A549 (cell line): ENCODE measurements around the gene IQCF2. TPM values are rescaled to one million over a fixed set of nuclear protein-coding genes. Genes with fewer than 3 reads are reported as not detected.
"Not testable (repeated sequence)": the region's sequence is repeated elsewhere in the genome, so short reads cannot be mapped to it uniquely, and the experiment has no call there.

Experiments used
- ATAC-seq, 2 experiments: fragments of 200-7000 bp in 1 of 2; fragments of >200 bp in 1 of 2; cut with Nextera tagmentation in 1 of 2; cut with Tn5 transposase in 1 of 2; 3 replicates each; pipeline versions ENCODE4 v1.8.0 to v1.9.1; 2018 to 2020; ENCODE audit warnings: mild to moderate bottlenecking in 1 of 2, moderate library complexity in 1 of 2
- CTCF ChIA-PET: fragments of 300-600 bp; sonication (Branson Sonifier 250); formaldehyde crosslinking; extraction: SDS; loops from one replicate; lab custom pipeline; 2021; ENCODE audit warnings: antibody characterized with exemption, inconsistent platforms; lab: Yijun Ruan, JAX
- POLR2A ChIA-PET: fragments of 350-600 bp; formaldehyde crosslinking; extraction: SDS; loops from one replicate; lab custom pipeline; 2021; ENCODE audit warnings: antibody characterized with exemption, inconsistent platforms; lab: Yijun Ruan, JAX
- DNase-seq, 2 experiments: peaks; one replicate each; pipeline versions ENCODE4 v3.0.0 to v3.0.0-alpha.2; 2011 to 2016; ENCODE audit warnings: low read depth in 1 of 2, low spot score in 1 of 2
- FAIRE-seq: peaks from 2 replicates; lab custom pipeline; 2011; peaks lifted over from hg19 to GRCh38; lab: Jason Lieb, UNC
- H3K27ac ChIP-seq, 2 experiments: fragments of >200 bp; sonication (Bioruptor Twin); formaldehyde crosslinking; 3 replicates each; pipeline ENCODE4 v1.5.1; 2016 to 2017
- H3K4me1 ChIP-seq: fragments of >200 bp; sonication (Bioruptor Twin); formaldehyde crosslinking; 3 replicates; pipeline ENCODE4 v1.6.1; 2016
- H3K4me2 ChIP-seq: fragments of >200 bp; sonication (Bioruptor Twin); formaldehyde crosslinking; 3 replicates; pipeline ENCODE4 v1.6.1; 2016
- H3K4me3 ChIP-seq: fragments of >200 bp; sonication (Bioruptor Twin); formaldehyde crosslinking; 3 replicates; pipeline ENCODE4 v1.5.1; 2016
- H3K9me3 ChIP-seq: fragments of >200 bp; sonication (Bioruptor Twin); formaldehyde crosslinking; 3 replicates; pipeline ENCODE4 v1.6.1; 2016
- BHLHE40 ChIP-seq: IDR thresholded peaks from 2 replicates; pipeline ENCODE4 v1.6.1; 2012; ENCODE audit warnings: low read depth, low read length, inconsistent platforms
- CBX8 ChIP-seq: fragments of 200-600 bp; sonication (generic); IDR thresholded peaks from 2 replicates; pipeline ENCODE4 v1.6.1; 2016
- CHD2 ChIP-seq: fragments of 150-350 bp; IDR thresholded peaks from 2 replicates; pipeline ENCODE4 v1.6.1; 2014; ENCODE audit warnings: low read length; ENCODE audit not compliant: partially characterized antibody
- EHMT2 ChIP-seq: fragments of 200-600 bp; sonication (generic); IDR thresholded peaks from 2 replicates; pipeline ENCODE4 v1.6.1; 2016; ENCODE audit warnings: antibody characterized with exemption, low read depth, mild to moderate bottlenecking, moderate library complexity
- FOXS1 ChIP-seq: fragments of 250-450 bp; sonication (Bioruptor Pico); IDR thresholded peaks from 2 replicates; pipeline ENCODE4 v1.5.0; 2020; ENCODE audit warnings: mild to moderate bottlenecking, moderate library complexity
- HDAC2 ChIP-seq: fragments of 200-600 bp; sonication (generic); IDR thresholded peaks from 2 replicates; pipeline ENCODE4 v1.6.1; 2016
- JUN ChIP-seq, 2 experiments: fragments of >200 bp; sonication (Bioruptor Twin); formaldehyde crosslinking; IDR thresholded peaks; 2 replicates in 1 of 2; 3 replicates in 1 of 2; pipeline ENCODE4 v1.6.1; 2016 to 2017
- MAFK ChIP-seq: fragments of 450-650 bp; IDR thresholded peaks from 2 replicates; pipeline ENCODE4 v1.6.1; 2014; ENCODE audit not compliant: partially characterized antibody
- MYC ChIP-seq: IDR thresholded peaks from 2 replicates; pipeline ENCODE4 v1.6.1; 2012; ENCODE audit warnings: mild to moderate bottlenecking, inconsistent platforms, low read length, improper control_type of control experiment, borderline replicate concordance
- NPAS2 ChIP-seq: fragments of 250-450 bp; sonication (Bioruptor Pico); IDR thresholded peaks from 2 replicates; pipeline ENCODE4 v1.8.0; 2022; ENCODE audit warnings: mild to moderate bottlenecking, moderate library complexity, borderline replicate concordance
- NR3C1 ChIP-seq: fragments of >200 bp; sonication (Bioruptor Twin); formaldehyde crosslinking; IDR thresholded peaks from 3 replicates; pipeline ENCODE4 v1.6.1; 2017
- PHF8 ChIP-seq: fragments of 200-600 bp; sonication (generic); IDR thresholded peaks from 2 replicates; pipeline ENCODE4 v1.6.1; 2016; ENCODE audit warnings: low read depth, mild to moderate bottlenecking, antibody characterized with exemption, moderate library complexity, borderline replicate concordance
- RARB ChIP-seq: fragments of 250-450 bp; sonication (Bioruptor Pico); IDR thresholded peaks from 2 replicates; pipeline ENCODE4 v1.8.0; 2021; ENCODE audit warnings: mild to moderate bottlenecking, moderate library complexity
- RCOR1 ChIP-seq: fragments of 150-350 bp; IDR thresholded peaks from 2 replicates; pipeline ENCODE4 v1.6.1; 2014; ENCODE audit warnings: antibody characterized with exemption, low read length, low read depth
- RNF2 ChIP-seq: fragments of 200-600 bp; sonication (generic); IDR thresholded peaks from 2 replicates; pipeline ENCODE4 v1.6.1; 2016; ENCODE audit warnings: low read depth, mild to moderate bottlenecking, antibody characterized with exemption, moderate library complexity, borderline replicate concordance
- SREBF2 ChIP-seq: fragments of 450-650 bp; IDR thresholded peaks from 2 replicates; pipeline ENCODE4 v1.6.1; 2014; ENCODE audit warnings: mild to moderate bottlenecking, moderate library complexity
- TP53 ChIP-seq: fragments of 250-450 bp; sonication (Bioruptor Pico); IDR thresholded peaks from 2 replicates; pipeline ENCODE4 v1.5.0; 2021; ENCODE audit warnings: mild to moderate bottlenecking, moderate library complexity
- ZNF302 ChIP-seq: fragments of 250-450 bp; sonication (Bioruptor Pico); IDR thresholded peaks from 2 replicates; pipeline ENCODE4 v1.9.0; 2021; ENCODE audit warnings: inconsistent platforms, mild to moderate bottlenecking, moderate library complexity
- ZSCAN20 ChIP-seq: fragments of 250-450 bp; sonication (Bioruptor Pico); IDR thresholded peaks from 2 replicates; pipeline ENCODE4 v1.8.0; 2022; ENCODE audit warnings: mild to moderate bottlenecking, moderate library complexity
- WGBS: methylation state at CpG from one replicate; pipeline ENCODE4 v1.1.6; 2017; ENCODE audit errors: missing lambda C conversion rate; 5-methylcytosine and 5-hydroxymethylcytosine counted together
- polyA plus RNA-seq, 4 experiments: library from polyadenylated mRNA; depleted of rRNA in 3 of 4; stranded (reverse); fragments of >200 nt; fragmentation: RNase III in 1 of 4; extraction: RNeasy Plus Mini Kit Qiagen cat#74134 plus additional on column Dnase treatment in 1 of 4; gene quantifications; 2 replicates in 3 of 4; 3 replicates in 1 of 4; pipeline ENCODE4 v1.2.3, GENCODE V29; 2011 to 2017
- TF ChIP-seq, protein P1 (sequence below): fragments of >200 bp; sonication (Bioruptor Twin); formaldehyde crosslinking; IDR thresholded peaks from 3 replicates; pipeline ENCODE4 v1.5.1; 2016
- TF ChIP-seq, protein P2 (sequence below): IDR thresholded peaks from 2 replicates; pipeline ENCODE4 v1.6.1; 2012
- TF ChIP-seq, protein P3 (sequence below): fragments of 150-350 bp; IDR thresholded peaks from 2 replicates; pipeline ENCODE4 v1.6.1; 2014; ENCODE audit warnings: low read depth, mild to moderate bottlenecking, low read length

Gene IQCF2
- polyA plus RNA-seq, 2 of the 4 experiments (the other 2 are of a cell fraction): not detected

DNA sequence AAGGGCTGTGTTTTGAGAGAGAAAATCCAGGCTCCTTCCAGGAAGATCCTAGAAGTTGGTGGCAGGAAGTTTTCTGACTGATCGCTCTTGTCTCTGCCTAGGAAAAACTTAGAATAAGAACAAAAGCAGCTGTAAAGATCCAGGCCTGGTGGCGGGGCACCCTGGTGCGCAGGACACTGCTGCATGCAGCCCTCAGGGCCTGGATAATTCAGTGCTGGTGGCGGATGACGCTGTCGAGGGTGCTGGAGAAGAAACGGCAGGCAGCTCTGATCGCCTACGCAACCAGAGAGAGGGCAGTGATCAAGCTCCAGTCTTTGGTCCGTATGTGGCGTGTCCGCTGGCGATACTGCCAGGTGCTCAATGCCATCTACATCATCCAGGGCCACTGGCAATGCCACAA, 1.5 kb downstream of the IQCF2 start:
- ChIA-PET POLR2A (no interaction called here), CTCF (no interaction called here)
- no peak for DNase-seq
- TF ChIP-seq CBX8 (no peak), MYC (no peak), MAFK (no peak), HDAC2 (no peak)
- no peaks in the 10 kb centered on the region for H3K4me1 ChIP-seq
- no peak overlapping the region for H3K4me2 ChIP-seq
- ATAC-seq: peak in 1 of 2 experiments; percentile 34; a peak in 1 of 6 replicates
- WGBS: 41% methylated on average over 13 of the region's 13 CpGs
- no peak overlapping the region for H3K4me3 ChIP-seq
- FAIRE-seq: no peak
- no peak overlapping the region for H3K27ac ChIP-seq
- H3K9me3 ChIP-seq: no peaks in the 10 kb centered on the region

DNA sequence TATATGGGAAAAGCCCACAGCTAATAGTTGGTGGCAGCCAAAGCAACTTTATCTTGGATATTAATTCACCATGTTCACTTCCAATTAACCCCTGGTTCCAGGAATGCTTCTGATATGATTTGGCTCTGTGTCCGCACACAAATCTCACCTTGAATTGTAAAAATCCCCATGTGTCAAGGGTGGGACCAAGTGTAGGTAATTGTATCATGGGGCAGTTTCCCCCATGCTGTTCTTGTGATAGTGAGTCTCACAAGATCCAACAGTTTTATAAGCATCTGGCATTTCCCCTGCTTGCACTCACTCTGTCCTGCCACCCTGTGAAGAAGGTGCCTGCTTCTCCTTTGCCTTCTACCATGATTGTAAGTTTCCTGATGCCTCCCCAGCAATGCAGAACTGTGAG, 7.5 kb downstream of the IQCF2 start:
- DNase-seq, ATAC-seq, FAIRE-seq, H3K27ac ChIP-seq, CTCF ChIA-PET, POLR2A ChIA-PET, H3K9me3 ChIP-seq, H3K4me3 ChIP-seq, H3K4me1 ChIP-seq, H3K4me2 ChIP-seq: not testable (repeated sequence)
- WGBS: 94% methylated on average over 1 of the region's 1 CpG

DNA sequence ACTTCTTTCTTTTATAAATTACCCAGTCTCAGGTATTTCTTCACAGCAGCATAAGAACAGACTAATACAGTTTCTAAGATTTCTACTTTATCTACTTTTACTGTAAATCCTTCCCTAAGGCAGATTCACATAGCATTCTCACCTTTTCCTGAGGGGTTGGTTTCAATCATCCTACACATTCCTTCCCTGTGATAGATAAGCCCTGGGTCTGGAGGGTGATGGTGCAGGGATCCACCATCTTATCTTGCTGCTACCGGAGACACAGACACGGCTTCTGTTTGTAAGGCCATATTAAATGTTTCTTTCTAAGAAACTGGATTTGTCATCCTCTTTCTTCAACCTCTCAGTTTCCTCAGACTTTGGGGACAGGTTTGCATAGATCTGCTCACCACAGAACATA, 7.9 kb downstream of the IQCF2 start:
- no peak overlapping the region for H3K4me3 ChIP-seq
- no peak for ATAC-seq
- ChIA-PET CTCF (no interaction called here), POLR2A (no interaction called here)
- no peak for DNase-seq
- no peak overlapping the region for H3K4me2 ChIP-seq
- TF ChIP-seq MAFK (no peak), ZNF302 (no peak), TP53 (no peak), RARB (CRISPR knock-in tag) (no peak), NPAS2 (CRISPR knock-in tag) (no peak), BHLHE40 (no peak), ZSCAN20 (CRISPR knock-in tag) (no peak), CHD2 (no peak), FOXS1 (no peak), MYC (no peak), CBX8 (no peak), NR3C1 (no peak), RCOR1 (no peak)
- TF ChIP-seq, protein P1, sequence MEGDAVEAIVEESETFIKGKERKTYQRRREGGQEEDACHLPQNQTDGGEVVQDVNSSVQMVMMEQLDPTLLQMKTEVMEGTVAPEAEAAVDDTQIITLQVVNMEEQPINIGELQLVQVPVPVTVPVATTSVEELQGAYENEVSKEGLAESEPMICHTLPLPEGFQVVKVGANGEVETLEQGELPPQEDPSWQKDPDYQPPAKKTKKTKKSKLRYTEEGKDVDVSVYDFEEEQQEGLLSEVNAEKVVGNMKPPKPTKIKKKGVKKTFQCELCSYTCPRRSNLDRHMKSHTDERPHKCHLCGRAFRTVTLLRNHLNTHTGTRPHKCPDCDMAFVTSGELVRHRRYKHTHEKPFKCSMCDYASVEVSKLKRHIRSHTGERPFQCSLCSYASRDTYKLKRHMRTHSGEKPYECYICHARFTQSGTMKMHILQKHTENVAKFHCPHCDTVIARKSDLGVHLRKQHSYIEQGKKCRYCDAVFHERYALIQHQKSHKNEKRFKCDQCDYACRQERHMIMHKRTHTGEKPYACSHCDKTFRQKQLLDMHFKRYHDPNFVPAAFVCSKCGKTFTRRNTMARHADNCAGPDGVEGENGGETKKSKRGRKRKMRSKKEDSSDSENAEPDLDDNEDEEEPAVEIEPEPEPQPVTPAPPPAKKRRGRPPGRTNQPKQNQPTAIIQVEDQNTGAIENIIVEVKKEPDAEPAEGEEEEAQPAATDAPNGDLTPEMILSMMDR: no peak
- TF ChIP-seq, protein P2, sequence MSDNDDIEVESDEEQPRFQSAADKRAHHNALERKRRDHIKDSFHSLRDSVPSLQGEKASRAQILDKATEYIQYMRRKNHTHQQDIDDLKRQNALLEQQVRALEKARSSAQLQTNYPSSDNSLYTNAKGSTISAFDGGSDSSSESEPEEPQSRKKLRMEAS: no peak
- 74% methylated on average over 2 of the region's 2 CpGs for WGBS
- no peak overlapping the region for H3K27ac ChIP-seq
- no peaks in the 10 kb centered on the region for H3K4me1 ChIP-seq
- FAIRE-seq: no peak
- H3K9me3 ChIP-seq: no peaks in the 10 kb centered on the region

DNA sequence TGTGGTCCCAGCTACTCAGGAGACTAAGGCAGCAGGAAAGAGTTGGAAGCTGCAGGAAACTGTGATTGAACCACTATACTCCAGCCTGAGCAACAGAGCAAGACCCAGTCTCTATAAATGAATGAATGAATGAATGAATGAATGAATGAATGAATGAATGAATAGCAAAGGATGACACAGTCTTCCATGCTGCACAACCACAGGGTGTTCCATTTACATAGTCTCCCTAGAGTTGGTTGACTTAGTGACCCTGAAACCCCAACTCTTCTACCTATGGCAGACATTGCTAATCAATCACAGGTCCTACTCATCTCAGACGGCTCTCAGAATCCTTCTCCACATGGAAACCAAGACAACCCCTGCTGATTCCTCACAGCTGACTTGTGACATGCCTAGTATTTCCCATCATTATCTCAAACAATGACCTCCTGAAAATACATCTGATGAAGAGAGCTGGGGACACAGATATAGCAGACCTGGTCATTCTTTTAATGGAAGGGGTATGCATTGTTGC, 11.9 kb downstream of the IQCF2 start:
- CTCF ChIA-PET: no interaction called here

More for the DNA sequence above, 11.9 kb downstream of the IQCF2 start:
- no peak for DNase-seq
- ATAC-seq: no peak
- Histone ChIP-seq H3K4me1 (no peaks in the 10 kb centered on the region), H3K9me3 (no peaks in the 10 kb centered on the region), H3K27ac (no peak overlapping the region), H3K4me3 (no peak overlapping the region), H3K4me2 (no peak overlapping the region)
- no peak for TF ChIP-seq SREBF2
- TF ChIP-seq EHMT2: no peak
- TF ChIP-seq HDAC2: no peak
- TF ChIP-seq NR3C1: no peak
- no peak for TF ChIP-seq CBX8
- TF ChIP-seq RNF2: no peak
- TF ChIP-seq, protein P3, sequence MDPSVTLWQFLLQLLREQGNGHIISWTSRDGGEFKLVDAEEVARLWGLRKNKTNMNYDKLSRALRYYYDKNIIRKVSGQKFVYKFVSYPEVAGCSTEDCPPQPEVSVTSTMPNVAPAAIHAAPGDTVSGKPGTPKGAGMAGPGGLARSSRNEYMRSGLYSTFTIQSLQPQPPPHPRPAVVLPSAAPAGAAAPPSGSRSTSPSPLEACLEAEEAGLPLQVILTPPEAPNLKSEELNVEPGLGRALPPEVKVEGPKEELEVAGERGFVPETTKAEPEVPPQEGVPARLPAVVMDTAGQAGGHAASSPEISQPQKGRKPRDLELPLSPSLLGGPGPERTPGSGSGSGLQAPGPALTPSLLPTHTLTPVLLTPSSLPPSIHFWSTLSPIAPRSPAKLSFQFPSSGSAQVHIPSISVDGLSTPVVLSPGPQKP: no peak
- TF ChIP-seq PHF8: no peak
- TF ChIP-seq JUN (IDR thresholded peaks at IDR 0.05): no peak
- WGBS: 27% methylated on average over 1 of the region's 1 CpG
- POLR2A ChIA-PET: no interaction called here
- no peak for FAIRE-seq
